ENCODE results near the gene PLEKHB2.
"Not testable (repeated sequence)": the region's sequence is repeated elsewhere in the genome, so short reads cannot be mapped to it uniquely, and the experiment has no call there.

The PLEKHB2 gene

DNA sequence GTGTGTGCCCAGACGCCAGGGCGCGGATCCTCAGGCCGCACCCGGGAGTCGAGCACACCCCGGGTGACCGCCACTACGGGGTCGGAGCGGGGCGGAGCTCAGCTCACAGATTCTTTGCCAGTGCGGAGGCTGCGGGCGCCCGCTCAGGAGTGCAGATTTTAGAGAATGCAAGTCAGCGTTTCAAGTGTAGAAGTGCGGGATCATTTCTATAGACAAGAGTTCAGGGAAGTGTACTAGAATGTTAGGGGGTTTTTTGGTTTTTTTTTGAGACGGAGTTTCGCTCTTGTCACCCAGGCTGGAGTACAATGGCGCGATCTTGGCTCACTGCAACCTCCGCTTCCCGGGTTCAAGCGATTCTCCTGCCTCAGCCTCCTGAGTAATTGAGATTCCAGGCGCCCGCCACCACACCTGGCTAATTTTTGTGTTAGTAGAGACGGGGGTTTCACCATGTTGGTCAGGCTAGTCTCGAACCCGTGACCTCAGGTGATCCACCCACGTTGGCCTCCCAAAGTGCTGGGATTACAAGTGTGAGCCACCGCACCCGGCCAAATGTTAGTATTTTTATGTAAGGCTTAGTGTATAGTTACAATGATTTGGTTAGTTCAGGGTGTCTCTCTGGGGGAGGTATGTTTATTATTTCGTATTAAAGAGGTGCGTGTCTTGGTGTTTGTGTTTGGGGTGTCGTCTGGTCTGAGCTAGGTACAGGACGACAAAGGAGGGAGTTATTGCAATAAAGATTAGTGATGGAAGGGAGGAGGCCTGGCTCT is 11.3 kb upstream of the PLEKHB2 start:
- no peak for DNase-seq (ENCODE audit: low spot score)

DNA sequence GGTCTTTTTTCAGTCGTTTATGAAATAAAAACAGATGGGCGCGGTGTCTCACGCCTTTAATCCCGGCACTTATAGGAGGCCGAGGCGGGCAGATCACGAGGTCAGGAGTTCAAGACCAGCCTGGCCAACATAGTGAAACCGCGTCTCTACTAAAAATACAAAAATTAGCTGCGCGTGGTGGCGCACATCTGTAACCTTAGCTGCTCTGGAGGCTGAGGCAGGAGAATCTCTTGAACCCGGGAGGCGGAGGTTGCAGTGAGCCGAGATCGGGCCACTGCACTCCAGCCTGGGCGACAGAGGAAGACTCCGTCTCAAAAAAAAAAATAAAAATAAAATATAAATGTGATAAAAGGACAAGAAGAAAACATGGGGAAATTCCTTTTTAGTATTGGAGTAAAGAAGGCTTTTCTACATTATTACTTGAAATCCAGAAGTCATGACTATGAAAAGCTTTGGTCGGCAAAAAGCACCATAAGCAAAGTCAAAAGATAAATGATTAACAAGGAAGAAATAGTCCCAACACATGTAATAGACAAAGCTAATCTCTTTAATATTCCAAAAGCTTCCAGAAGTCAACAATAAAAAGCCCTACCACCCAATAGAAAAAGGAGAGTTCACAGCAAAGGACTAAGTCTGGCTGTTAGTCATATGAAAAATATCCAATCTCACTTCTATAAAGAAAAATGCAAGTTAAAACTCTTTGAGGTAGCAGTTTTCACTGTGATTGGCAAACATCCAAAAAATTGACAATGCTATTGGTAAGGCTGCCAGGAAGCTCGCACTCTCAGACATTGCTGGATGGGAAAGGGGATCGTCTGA is 10.5 kb upstream of the PLEKHB2 start:
- DNase-seq (ENCODE audit: low spot score), result no peak

- no peak for DNase-seq (ENCODE audit: low spot score)
Observed at GRCh38 chr2:131103165-131103564, 2.0 kb upstream of the PLEKHB2 start.

GRCh38 chr2:131104487-131105155 is 515 bp upstream of the PLEKHB2 start:
- peak; percentile 92 for DNase-seq (ENCODE audit: low spot score)

- DNase-seq (ENCODE audit: low spot score), result peak; percentile 94
Observed at GRCh38 chr2:131105950-131106801, 1.0 kb downstream of the PLEKHB2 start.

DNA sequence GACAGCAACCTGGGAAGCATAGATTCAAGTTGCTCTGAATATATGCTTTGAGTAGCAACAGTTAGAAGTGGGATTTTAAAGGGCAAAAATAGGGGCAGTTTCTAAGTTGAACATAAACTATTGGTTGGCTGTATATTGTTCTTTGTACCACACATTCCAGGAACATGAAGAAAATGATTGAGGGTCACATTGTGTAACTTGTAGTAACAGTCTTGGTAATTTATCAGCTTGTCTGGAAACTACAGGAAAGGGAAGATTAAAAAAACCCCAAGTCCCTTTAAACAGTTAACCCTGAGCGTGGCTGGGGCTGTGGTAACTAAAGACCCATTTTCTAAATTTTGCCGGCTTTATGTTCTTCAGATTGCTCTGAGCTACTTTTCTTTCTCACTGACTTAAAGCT is 7.4 kb downstream of the PLEKHB2 start:
- no peak for DNase-seq (ENCODE audit: low spot score)

- no peak for DNase-seq (ENCODE audit: low spot score)
Observed at GRCh38 chr2:131113566-131114227, 8.6 kb downstream of the PLEKHB2 start.

DNA sequence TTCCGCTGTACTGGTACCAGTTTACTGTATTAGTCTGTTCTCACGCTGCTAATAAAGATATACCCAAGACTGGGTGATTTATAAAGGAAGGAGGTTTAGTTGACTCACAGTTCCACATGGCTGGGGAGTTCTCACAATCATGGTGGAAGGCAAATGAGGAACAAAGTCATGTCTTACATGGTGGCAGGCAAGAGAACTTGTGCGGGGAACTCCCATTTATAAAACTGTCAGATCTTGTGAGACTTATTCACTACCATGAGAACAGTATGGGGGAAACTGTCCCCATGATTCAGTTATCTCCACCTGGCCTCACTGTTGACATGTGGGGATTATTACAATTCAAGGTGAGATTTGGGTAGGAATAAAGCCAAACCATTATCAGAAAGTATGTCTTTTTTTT is 9.8 kb downstream of the PLEKHB2 start:
- DNase-seq (ENCODE audit: low spot score), result not testable (repeated sequence)

DNA sequence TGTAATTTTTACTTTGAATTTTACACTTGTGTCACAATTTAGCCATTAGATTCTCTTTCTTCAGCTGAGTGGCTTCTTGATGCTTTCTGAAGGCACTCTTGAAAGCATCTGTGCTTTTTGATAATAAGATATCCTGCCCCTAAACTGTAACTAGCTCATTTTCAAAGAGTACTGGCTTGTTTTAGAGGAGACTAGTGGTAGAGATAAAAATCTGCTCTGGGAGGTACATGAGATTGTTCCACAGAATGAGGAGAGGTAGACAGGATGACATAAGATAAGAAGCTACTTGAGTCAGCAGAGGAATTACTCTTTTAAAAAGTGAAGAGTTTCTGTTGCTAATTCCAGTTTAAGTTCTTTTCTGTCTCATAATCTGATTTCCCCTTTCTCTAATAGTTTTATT is 10.6 kb downstream of the PLEKHB2 start:
- no peak for DNase-seq (ENCODE audit: low spot score)

- no peak for DNase-seq (ENCODE audit: low spot score)
Observed at GRCh38 chr2:131120815-131121317, 15.7 kb downstream of the PLEKHB2 start.

GRCh38 chr2:131121464-131121863 is 16.3 kb downstream of the PLEKHB2 start:
- DNase-seq (ENCODE audit: low spot score), result no peak

GRCh38 chr2:131122496-131122895 is 17.4 kb downstream of the PLEKHB2 start:
- no peak for DNase-seq (ENCODE audit: low spot score)

GRCh38 chr2:131123192-131123591 is 18.1 kb downstream of the PLEKHB2 start:
- DNase-seq (ENCODE audit: low spot score), result no peak

- DNase-seq (ENCODE audit: low spot score), result no peak
Observed at GRCh38 chr2:131125195-131125757, 20.1 kb downstream of the PLEKHB2 start.

- no peak for DNase-seq (ENCODE audit: low spot score)
Observed at GRCh38 chr2:131126436-131126835, 21.3 kb downstream of the PLEKHB2 start.

DNA sequence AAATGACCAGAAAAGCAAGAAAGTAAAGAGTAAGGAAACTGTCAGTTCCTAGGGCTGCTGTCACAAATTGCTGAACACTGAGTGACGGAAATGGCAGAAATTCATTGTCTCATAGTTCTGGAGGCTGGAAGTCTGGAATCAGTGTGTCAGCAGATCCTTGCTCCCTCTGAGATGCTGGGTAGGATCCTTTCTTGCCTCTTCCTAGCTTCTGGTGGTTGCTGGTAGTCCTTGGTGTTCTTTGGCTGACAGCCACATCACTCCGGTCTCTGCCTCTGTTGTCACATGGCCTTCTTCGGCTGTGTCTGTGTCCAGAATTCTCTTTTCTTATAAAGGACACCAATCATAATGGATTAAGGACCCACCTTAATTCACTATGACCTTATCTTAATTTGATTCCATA is 21.9 kb downstream of the PLEKHB2 start:
- DNase-seq (ENCODE audit: low spot score), result no peak

DNA sequence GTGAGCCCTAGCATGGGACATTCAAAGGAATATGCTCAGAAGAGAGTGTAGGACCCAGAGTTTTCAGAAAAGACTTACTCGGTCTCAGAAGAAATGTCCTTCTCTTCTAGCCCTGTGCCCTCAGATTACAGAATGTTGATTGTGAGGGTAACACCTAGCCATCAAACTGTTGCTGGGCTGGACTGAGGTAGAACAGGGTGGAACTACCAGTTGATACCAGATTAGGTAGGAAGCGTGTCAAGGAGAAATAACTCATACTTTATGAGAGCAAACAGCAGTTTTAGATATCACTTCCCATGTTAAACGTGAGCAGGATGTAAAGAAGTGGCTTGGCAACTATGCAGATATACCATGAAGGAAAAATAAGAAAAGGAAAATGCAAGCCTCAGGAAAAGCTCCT is 22.8 kb downstream of the PLEKHB2 start:
- no peak for DNase-seq (ENCODE audit: low spot score)

DNA sequence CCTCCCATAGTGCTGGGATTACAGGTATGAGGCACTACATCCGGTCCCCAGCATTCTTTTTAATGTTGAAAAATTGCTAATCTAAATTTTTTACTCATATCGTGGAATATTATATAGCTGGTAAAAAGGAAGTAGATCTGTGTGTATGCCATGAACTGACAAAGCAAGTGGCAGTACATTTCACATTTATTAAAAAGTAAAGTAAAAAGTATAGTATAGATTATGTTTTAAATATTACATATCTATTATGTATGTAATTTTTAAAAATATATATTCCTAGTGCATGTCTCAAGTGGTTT is 25.1 kb downstream of the PLEKHB2 start:
- DNase-seq (ENCODE audit: low spot score), result no peak

DNA sequence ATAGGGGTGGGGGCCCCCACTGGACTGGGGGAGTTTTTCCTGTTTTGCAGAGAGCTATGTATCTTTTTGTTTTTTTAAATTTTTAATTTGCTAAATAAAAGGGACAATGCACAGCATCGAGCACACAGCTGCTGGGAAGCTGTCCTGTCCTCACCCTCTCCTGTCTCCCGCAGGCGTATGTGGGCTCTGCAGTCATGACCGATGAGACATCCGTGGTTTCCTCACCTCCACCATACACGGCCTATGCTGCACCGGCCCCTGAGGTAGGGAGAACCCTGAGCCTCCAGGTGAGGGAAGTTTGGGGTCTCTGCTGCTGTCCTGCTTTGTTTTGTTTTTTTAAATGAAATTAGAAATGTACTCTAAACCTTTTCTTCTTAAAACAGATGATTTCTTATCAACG is 27.6 kb downstream of the PLEKHB2 start:
- no peak for DNase-seq (ENCODE audit: low spot score)

GRCh38 chr2:131140581-131140980 is 35.4 kb downstream of the PLEKHB2 start:
- no peak for DNase-seq (ENCODE audit: low spot score)

DNA sequence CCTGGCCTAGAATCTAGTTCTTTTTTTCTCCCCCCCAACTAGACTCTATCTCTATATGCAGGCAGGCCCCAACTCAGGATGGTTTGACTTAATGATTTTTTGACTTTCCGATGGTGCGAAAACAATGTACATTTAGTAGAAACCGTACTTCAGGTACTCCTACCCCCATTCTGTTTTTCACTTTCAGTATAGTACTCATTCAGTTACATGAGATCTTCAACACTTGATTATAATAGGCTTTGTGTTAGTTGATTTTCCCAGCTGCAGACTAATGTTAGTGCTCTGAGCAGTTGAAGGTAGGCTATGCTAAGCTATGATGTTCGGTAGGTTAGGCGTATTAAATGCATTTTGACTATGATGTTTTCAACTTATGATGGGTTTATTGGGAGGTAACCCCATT is 37.7 kb downstream of the PLEKHB2 start:
- no peak for DNase-seq (ENCODE audit: low spot score)

Data from RKO (cell line).